ENCODE results near the gene RDH14.

The RDH14 gene, protein sequence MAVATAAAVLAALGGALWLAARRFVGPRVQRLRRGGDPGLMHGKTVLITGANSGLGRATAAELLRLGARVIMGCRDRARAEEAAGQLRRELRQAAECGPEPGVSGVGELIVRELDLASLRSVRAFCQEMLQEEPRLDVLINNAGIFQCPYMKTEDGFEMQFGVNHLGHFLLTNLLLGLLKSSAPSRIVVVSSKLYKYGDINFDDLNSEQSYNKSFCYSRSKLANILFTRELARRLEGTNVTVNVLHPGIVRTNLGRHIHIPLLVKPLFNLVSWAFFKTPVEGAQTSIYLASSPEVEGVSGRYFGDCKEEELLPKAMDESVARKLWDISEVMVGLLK

DNA sequence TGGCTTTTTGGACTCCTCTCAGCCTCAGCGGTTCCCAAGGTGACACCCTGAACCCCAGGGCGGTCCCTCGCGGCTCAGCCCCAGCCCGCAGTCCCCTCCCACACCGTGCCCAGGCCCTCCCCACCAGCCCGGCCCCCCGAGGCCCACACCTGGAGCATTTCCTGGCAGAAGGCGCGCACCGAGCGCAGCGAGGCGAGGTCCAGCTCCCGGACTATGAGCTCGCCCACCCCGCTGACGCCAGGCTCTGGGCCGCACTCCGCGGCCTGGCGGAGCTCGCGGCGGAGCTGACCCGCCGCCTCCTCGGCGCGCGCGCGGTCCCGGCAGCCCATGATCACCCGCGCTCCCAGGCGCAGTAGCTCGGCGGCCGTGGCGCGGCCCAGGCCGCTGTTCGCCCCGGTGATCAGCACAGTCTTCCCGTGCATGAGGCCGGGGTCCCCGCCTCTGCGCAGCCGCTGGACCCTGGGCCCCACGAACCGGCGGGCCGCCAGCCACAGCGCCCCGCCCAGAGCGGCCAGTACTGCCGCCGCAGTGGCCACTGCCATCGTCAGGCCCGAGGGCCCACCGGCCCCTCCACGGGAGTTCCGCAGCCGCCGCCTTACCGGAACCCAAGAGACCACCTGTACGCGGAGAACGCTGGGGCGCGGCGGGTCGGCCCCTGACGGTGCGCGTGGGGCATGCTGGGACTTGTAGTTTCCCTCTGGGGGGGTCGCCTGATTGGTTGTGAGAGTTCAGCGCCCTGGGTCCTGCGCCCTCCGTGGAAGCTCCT, at the start of gene RDH14:
TSS of gene RDH14 (minus strand) at position 623 of the 766 bp plus-strand sequence. CDS start at position 542, 81 bp downstream.
- Histone ChIP-seq H3K9ac (ENCODE audit: insufficient read length) (peak within 1 kb of the TSS; percentile 86), H3K36me3 (ENCODE audit: insufficient read depth, low read length) (peaks cover 6% of the 10 kb centered on the region), H3K4me3 (peak within 1 kb of the TSS; percentile 96), H3K9me3 (ENCODE audit: low read depth, low read length) (no peaks in the 10 kb centered on the region), H3K27ac (0 out of 2 replicates have a peak within 1 kb of the TSS, but pooled peaks have one; percentile 7)
- TF ChIP-seq POLR2AphosphoS5 (IDR thresholded peaks at IDR 0.05; ENCODE audit: borderline replicate concordance, low read depth, low read length) = peak; percentile 74; the same call in 1 of the 2 replicates
- no peak for TF ChIP-seq FOXP2 (optimal IDR thresholded peaks at IDR 0.05; ENCODE audit: control extremely low read depth, extremely low read length, insufficient read depth)
- no peak for TF ChIP-seq EZH2 (IDR thresholded peaks at IDR 0.05)
- DNase-seq (ENCODE audit: low read depth, low spot score) = peak; percentile 50

DNA sequence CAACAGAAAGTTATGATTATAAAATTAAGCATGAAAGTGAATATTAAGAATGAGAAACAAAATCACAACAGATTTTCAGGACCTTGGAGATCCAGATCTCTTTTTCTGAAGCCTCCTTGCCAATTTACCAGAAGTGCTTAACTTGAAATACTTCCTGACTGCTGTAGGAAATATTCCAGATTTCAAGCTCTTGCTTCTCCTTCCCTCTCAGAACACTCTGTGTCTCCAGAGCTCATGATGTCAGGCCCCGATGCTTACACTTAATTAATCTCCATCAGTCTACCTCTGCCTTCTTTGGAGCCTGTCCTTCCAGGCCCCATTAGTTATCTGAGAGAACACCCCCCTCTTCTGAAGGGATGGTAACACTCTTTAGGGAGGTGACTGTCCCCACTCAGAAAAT, 49.6 kb upstream of the RDH14 start:
- DNase-seq (ENCODE audit: low read depth, low spot score) = no peak
- no peaks in the 10 kb centered on the region for H3K36me3 ChIP-seq (ENCODE audit: insufficient read depth, low read length)
- TF ChIP-seq FOXP2 (optimal IDR thresholded peaks at IDR 0.05; ENCODE audit: control extremely low read depth, extremely low read length, insufficient read depth) = no peak
- TF ChIP-seq EZH2 (IDR thresholded peaks at IDR 0.05) = no peak
- TF ChIP-seq POLR2AphosphoS5 (IDR thresholded peaks at IDR 0.05; ENCODE audit: borderline replicate concordance, low read depth, low read length) = no peak
- H3K4me3 ChIP-seq = no peak overlapping the region
- no peaks in the 10 kb centered on the region for H3K9me3 ChIP-seq (ENCODE audit: low read depth, low read length)
- no peak overlapping the region for H3K9ac ChIP-seq (ENCODE audit: insufficient read length)
- H3K27ac ChIP-seq = no peak overlapping the region

DNA sequence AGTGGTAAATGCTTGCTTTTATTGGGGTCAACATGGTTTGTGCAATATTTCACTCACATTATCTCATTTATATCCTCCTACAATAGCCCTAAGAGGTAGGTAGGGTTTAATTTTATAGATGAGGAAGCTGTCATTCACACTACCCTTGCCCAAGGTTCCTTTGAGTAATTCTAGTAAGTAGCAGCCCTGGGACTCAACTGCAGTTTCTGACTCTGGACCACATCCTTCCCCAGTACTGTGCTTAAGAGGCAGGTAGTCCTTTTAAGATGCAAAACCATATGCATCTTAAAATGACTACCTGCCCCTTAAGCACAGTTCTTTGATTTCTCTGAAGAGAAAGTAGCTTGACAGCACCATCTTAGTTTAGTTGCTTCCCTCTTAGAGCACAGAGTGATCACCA, 44.7 kb upstream of the RDH14 start:
- H3K9me3 ChIP-seq (ENCODE audit: low read depth, low read length) = no peaks in the 10 kb centered on the region
- TF ChIP-seq POLR2AphosphoS5 (IDR thresholded peaks at IDR 0.05; ENCODE audit: borderline replicate concordance, low read depth, low read length) (no peak), EZH2 (IDR thresholded peaks at IDR 0.05) (no peak), FOXP2 (optimal IDR thresholded peaks at IDR 0.05; ENCODE audit: control extremely low read depth, extremely low read length, insufficient read depth) (no peak)
- H3K9ac ChIP-seq (ENCODE audit: insufficient read length) = no peak overlapping the region
- no peaks in the 10 kb centered on the region for H3K36me3 ChIP-seq (ENCODE audit: insufficient read depth, low read length)
- no peak overlapping the region for H3K27ac ChIP-seq
- H3K4me3 ChIP-seq = no peak overlapping the region
- DNase-seq (ENCODE audit: low read depth, low spot score) = no peak

DNA sequence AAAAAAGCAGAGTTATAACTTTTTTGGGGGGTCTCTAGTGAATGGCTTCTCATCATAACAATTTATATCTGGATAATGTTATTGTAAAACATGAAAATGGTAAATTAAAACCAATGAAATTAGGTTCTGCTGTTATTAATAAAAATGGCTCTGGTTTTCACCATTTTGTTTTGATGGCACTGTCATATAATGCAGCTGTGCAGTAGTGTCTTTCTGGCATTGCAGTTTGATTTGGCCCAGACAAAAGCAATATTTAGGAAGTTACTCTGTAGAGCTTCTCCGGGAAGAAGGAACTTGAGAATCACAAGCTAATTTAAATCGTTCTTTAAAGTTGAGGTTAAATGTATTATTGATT, 44.1 kb upstream of the RDH14 start:
- H3K9ac ChIP-seq (ENCODE audit: insufficient read length) = no peak overlapping the region
- no peaks in the 10 kb centered on the region for H3K9me3 ChIP-seq (ENCODE audit: low read depth, low read length)
- H3K4me3 ChIP-seq = no peak overlapping the region
- TF ChIP-seq FOXP2 (optimal IDR thresholded peaks at IDR 0.05; ENCODE audit: control extremely low read depth, extremely low read length, insufficient read depth) (no peak), EZH2 (IDR thresholded peaks at IDR 0.05) (no peak), POLR2AphosphoS5 (IDR thresholded peaks at IDR 0.05; ENCODE audit: borderline replicate concordance, low read depth, low read length) (no peak)
- H3K36me3 ChIP-seq (ENCODE audit: insufficient read depth, low read length) = no peaks in the 10 kb centered on the region
- DNase-seq (ENCODE audit: low read depth, low spot score) = no peak
- H3K27ac ChIP-seq = no peak overlapping the region

DNA sequence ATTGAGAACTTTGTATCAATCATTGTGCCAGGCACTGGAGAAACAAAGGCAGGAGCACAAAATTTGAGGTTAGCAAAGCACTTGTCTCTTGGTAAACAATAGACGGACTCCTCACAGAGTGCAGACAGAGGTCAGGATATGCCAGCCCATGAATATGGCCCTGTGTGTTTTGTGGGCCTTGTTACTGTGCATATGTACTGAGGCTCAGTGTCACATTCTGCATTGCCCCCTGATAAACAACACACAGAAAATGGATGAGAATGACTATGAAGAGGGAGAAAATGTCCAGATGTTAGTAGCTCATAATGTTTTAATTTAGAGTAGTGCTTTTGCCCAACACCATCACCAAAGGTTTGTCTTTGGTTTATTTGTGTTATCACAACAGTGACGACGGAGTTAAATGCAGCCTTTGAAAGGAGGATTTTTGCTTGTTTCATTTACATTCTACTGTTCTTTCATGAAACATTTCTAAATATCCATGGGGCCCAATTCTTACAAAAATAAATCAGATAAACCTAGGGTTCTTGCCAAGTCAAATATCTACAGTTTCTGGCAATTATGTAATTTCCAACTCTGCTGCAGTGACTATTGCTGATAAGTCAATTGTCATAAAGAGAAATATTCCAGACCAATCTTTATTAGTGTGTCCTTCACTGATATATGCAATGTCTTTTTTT, 43.5 kb upstream of the RDH14 start:
- no peak for DNase-seq (ENCODE audit: low read depth, low spot score)
- TF ChIP-seq EZH2 (IDR thresholded peaks at IDR 0.05) (no peak), POLR2AphosphoS5 (IDR thresholded peaks at IDR 0.05; ENCODE audit: borderline replicate concordance, low read depth, low read length) (no peak), FOXP2 (optimal IDR thresholded peaks at IDR 0.05; ENCODE audit: control extremely low read depth, extremely low read length, insufficient read depth) (no peak)
- no peaks in the 10 kb centered on the region for H3K9me3 ChIP-seq (ENCODE audit: low read depth, low read length)
- H3K4me3 ChIP-seq = no peak overlapping the region
- H3K9ac ChIP-seq (ENCODE audit: insufficient read length) = no peak overlapping the region
- no peak overlapping the region for H3K27ac ChIP-seq
- no peaks in the 10 kb centered on the region for H3K36me3 ChIP-seq (ENCODE audit: insufficient read depth, low read length)

DNA sequence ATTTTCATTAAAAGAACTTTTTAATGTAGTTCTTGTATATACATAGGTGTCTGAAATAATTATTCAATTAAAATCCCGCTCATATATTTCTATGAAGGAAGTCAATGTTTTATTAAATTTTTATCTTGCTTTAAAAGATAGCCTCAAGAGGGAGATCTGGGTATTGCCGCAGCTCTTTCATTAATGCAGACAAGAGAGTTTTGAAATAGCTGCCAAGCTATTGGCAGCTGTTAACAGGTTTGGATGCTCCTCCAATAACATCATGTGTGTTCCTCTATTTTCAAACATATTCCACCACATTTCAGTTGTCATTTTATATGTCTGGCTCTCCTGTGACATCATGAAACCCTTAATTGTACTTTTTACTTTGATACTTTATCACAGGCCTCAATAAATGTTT, 41.8 kb upstream of the RDH14 start:
- H3K36me3 ChIP-seq (ENCODE audit: insufficient read depth, low read length) = no peaks in the 10 kb centered on the region
- no peak overlapping the region for H3K27ac ChIP-seq
- H3K9ac ChIP-seq (ENCODE audit: insufficient read length) = no peak overlapping the region
- no peak overlapping the region for H3K4me3 ChIP-seq
- H3K9me3 ChIP-seq (ENCODE audit: low read depth, low read length) = no peaks in the 10 kb centered on the region
- TF ChIP-seq FOXP2 (optimal IDR thresholded peaks at IDR 0.05; ENCODE audit: control extremely low read depth, extremely low read length, insufficient read depth) = no peak
- no peak for TF ChIP-seq EZH2 (IDR thresholded peaks at IDR 0.05)
- TF ChIP-seq POLR2AphosphoS5 (IDR thresholded peaks at IDR 0.05; ENCODE audit: borderline replicate concordance, low read depth, low read length) = no peak
- DNase-seq (ENCODE audit: low read depth, low spot score) = no peak

DNA sequence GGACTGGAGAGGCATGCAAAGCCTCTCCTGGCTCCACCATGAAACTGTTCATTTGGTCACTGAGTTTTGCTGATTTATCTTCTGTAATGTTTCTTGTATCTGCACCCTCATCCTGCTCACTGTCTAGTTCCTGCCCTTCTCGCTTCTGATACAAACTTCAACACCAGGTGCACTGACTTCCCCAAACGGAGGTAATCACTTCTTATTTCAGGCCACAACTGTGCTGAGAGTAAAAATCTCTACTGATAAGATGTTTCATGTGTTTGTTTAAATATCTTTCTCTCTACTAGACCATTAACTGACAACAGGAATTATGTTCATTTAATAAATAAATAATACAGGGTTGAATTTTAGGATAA, 39.8 kb upstream of the RDH14 start:
- Histone ChIP-seq H3K9me3 (ENCODE audit: low read depth, low read length) (no peaks in the 10 kb centered on the region), H3K4me3 (no peak overlapping the region), H3K27ac (no peak overlapping the region), H3K36me3 (ENCODE audit: insufficient read depth, low read length) (no peaks in the 10 kb centered on the region), H3K9ac (ENCODE audit: insufficient read length) (no peak overlapping the region)
- TF ChIP-seq POLR2AphosphoS5 (IDR thresholded peaks at IDR 0.05; ENCODE audit: borderline replicate concordance, low read depth, low read length) (no peak), EZH2 (IDR thresholded peaks at IDR 0.05) (no peak), FOXP2 (optimal IDR thresholded peaks at IDR 0.05; ENCODE audit: control extremely low read depth, extremely low read length, insufficient read depth) (no peak)
- no peak for DNase-seq (ENCODE audit: low read depth, low spot score)
